Measurements from ENCODE around the gene NBAS.

Gene NBAS

DNA sequence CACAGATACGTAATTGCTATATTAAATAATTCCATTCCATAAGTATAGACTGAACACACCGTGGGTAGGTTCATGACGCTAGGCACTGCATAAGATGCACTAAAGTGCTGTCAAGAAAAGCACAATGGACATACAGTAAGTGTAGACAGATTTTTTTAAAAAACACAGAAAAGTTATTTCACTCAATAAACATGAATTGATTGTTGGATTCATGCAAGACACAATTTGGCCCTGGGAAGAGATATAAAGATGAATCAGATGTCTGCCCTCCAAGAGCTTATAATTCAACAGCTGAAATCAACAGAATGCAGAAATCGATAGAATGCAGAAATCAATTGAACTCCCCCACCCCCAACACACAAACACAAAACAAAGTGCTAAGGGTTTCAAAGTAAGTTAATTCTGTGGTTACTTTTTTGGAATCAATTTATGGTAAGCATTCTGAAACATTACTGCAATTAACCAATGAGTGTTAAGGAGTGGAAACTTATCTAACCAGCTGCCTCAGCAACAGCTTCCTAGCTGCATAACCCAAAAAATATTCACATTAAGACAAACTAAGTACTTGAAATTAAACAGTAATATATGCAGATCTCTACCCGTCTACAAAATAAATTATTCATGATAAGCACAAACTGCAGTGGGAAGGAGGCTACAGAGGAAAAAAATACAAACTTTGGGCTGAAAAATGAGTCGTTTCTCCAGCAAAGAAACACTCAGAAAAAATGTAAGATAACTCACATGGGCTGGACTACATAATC, 1.6 kb downstream of the NBAS start:
- no peak overlapping the region for H3K4me3 ChIP-seq (ENCODE audit: low read depth, low read length)

DNA sequence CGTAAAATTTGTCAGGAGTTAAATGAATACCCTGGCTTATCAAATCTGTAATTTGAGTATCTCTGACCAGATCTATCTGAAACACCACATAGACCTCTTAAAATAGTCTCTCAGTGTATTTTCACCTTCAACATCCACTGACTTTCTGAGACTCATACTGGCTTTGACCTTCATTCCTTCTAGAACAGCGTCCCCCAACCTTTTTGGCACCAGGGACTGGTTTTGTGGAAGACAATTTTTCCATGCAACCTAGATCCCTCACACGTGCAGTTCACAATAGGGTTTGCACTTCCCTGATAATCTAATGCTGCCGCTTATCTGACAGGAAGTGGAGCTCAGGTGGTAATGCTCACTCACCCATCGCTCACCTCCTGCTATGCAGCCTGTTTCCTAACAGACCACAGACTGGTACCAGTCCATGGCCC, 3.2 kb downstream of the NBAS start:
- H3K4me3 ChIP-seq (ENCODE audit: low read depth, low read length), result no peak overlapping the region
- TF ChIP-seq, protein P1, sequence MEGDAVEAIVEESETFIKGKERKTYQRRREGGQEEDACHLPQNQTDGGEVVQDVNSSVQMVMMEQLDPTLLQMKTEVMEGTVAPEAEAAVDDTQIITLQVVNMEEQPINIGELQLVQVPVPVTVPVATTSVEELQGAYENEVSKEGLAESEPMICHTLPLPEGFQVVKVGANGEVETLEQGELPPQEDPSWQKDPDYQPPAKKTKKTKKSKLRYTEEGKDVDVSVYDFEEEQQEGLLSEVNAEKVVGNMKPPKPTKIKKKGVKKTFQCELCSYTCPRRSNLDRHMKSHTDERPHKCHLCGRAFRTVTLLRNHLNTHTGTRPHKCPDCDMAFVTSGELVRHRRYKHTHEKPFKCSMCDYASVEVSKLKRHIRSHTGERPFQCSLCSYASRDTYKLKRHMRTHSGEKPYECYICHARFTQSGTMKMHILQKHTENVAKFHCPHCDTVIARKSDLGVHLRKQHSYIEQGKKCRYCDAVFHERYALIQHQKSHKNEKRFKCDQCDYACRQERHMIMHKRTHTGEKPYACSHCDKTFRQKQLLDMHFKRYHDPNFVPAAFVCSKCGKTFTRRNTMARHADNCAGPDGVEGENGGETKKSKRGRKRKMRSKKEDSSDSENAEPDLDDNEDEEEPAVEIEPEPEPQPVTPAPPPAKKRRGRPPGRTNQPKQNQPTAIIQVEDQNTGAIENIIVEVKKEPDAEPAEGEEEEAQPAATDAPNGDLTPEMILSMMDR (IDR thresholded peaks at IDR 0.05; ENCODE audit: borderline replicate concordance, insufficient read depth, low read depth, low read length), result no peak

More for the DNA sequence above, 1.6 kb downstream of the NBAS start:
- TF ChIP-seq, protein P1 (IDR thresholded peaks at IDR 0.05; ENCODE audit: borderline replicate concordance, insufficient read depth, low read depth, low read length), result no peak

DNA sequence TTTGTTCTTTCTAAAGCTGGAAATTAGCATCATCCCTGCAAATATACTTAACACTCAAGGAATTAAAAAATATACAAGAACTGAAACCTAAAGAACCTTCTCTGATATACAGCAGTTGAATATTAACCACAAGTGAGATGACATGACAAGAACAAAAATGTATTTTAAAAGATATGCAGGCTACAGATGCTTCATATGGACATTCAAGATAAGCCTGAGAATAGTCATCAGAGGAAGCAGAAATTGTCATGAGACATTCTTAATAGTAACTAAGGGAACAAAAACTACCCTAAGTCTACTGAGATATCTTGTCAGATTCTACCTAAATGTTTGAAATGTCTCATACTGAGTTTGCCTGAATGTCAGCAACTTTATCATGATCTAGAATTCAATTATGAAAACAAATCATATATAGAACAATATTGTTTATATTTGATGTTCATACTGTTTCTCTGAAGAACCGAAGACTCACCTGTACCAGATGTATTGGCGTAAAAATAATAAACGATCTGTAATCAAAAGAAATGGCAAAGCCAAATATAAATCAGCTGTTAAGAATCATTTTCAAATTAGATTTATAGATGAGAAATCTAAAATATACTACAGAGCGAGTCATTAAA, 4.7 kb downstream of the NBAS start:
- TF ChIP-seq, protein P1 (IDR thresholded peaks at IDR 0.05; ENCODE audit: borderline replicate concordance, insufficient read depth, low read depth, low read length), result no peak
- H3K4me3 ChIP-seq (ENCODE audit: low read depth, low read length), result no peak overlapping the region

DNA sequence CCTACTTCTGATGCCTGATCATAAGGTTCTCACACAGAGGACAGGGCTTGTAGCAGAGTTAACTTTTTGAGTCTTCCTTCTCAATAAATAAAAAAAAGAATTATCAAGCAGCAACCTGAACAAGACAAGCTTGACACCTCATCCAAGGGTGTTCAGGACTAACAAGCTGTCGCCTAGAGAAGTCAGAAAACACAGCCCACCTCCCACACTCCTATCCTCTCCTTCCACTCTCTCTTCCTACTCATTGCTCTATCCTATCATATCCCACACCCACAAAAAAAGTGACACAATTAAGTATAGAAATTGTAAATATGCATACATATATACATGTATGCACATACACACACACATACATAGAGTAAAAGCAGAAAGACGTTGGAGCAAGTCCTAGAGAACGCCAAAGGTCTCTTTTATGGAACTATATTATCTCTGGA, 5.4 kb downstream of the NBAS start:
- TF ChIP-seq, protein P1 (IDR thresholded peaks at IDR 0.05; ENCODE audit: borderline replicate concordance, insufficient read depth, low read depth, low read length), result no peak
- no peak overlapping the region for H3K4me3 ChIP-seq (ENCODE audit: low read depth, low read length)

DNA sequence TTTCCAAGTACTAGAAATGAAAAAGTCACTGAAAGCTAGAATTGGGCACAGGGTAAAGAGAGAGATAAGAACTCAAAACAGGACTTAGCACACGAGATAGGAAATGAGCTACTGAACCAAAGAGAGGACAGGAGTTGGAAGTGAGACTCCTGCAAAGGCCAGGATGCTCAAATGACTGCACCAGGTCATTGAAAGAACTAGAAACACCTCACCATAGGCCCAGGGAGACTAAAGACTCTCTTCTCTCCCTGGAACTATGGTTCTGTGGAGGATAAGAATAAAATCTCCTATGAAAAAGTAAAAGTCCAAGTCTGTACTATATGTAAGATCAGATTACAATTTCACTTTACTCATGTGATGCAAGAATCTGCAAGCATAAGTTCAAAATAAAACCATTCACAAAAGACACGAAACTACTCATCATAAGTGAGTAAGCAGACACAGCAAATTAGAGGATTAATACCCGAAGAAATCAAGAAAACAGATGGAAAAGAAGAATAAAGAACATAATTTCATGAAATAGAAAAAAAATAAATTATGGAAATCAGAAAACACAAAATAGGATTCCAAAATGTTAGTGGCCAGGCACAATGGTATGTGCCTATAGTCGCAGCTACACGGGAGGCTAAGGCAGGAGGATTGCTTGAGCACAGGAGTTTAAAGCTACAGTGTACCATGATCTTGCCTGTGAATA, 6.5 kb downstream of the NBAS start:
- TF ChIP-seq, protein P1 (IDR thresholded peaks at IDR 0.05; ENCODE audit: borderline replicate concordance, insufficient read depth, low read depth, low read length), result no peak
- H3K4me3 ChIP-seq (ENCODE audit: low read depth, low read length), result no peak overlapping the region

DNA sequence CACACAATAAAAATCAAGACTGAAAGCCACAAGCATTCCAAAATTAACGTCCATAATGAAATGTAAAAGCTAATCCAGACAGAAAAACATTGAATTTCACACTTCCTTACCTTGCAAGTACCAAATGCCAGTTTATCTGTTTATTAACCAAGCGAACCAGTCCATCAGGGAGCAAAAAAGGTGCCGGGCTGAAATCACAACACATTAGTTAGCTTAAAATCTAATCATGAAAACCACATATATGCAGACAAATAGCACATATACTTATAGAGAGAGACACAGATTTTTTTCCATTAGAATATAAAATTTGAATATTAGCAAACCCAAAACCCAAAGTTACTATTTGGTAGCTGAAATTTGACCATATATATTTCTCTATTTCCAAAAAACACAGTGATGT, 7.2 kb downstream of the NBAS start:
- TF ChIP-seq, protein P1 (IDR thresholded peaks at IDR 0.05; ENCODE audit: borderline replicate concordance, insufficient read depth, low read depth, low read length), result no peak
- H3K4me3 ChIP-seq (ENCODE audit: low read depth, low read length), result no peak overlapping the region

Measured in GM12875 (cell line).